GM12878 (cell line): ENCODE measurements around the gene DMD. TPM values are rescaled to one million over a fixed set of nuclear protein-coding genes. Genes with fewer than 3 reads are reported as not detected.

ENCODE experiments used
- ATAC-seq: fragments of 200-7000 bp; cut with Tn5 transposase; 3 replicates; pipeline ENCODE4 v1.9.1; 2020; ENCODE audit warnings: mild to moderate bottlenecking, moderate library complexity
- BruUV-seq: library from RNA; stranded (reverse); fragments of 400-500 nt; replicated peaks from 2 replicates; lab custom pipeline; 2021; lab: Mats Ljungman, UMichigan
- CTCF ChIA-PET: fragments of 300-600 bp; sonication (Branson Sonifier 250); formaldehyde crosslinking; extraction: SDS; loops from one replicate; lab custom pipeline; 2021; ENCODE audit warnings: inconsistent platforms; lab: Yijun Ruan, JAX
- POLR2A ChIA-PET: fragments of 350-600 bp; formaldehyde crosslinking; extraction: SDS; loops from one replicate; lab custom pipeline; 2021; ENCODE audit warnings: inconsistent platforms; lab: Charles Lee
- RAD21 ChIA-PET: fragments of 300-600 bp; sonication (Branson Sonifier 250); formaldehyde crosslinking; loops from one replicate; lab custom pipeline; 2023; ENCODE audit warnings: antibody characterized with exemption; ENCODE audit not compliant: unreplicated experiment; lab: Charles Lee
- SMC1A ChIA-PET: fragments of 300-600 bp; sonication (Branson Sonifier 250); formaldehyde crosslinking; loops from one replicate; lab custom pipeline; 2023; ENCODE audit not compliant: unreplicated experiment, uncharacterized antibody; lab: Charles Lee
- DNase-seq: peaks from one replicate; pipeline ENCODE4 v3.0.0-alpha.2; 2011; ENCODE audit warnings: low read depth, low spot score
- FAIRE-seq: peaks from 3 replicates; lab custom pipeline; 2011; peaks lifted over from hg19 to GRCh38; lab: Jason Lieb, UNC
- H2AFZ ChIP-seq: 2 replicates; pipeline ENCODE4 v1.6.0; 2011; ENCODE audit warnings: low read depth, low read length, control low read depth; ENCODE audit not compliant: control insufficient read depth
- H3K27ac ChIP-seq: 2 replicates; pipeline ENCODE4 v1.5.1; 2011; ENCODE audit warnings: control low read depth; ENCODE audit not compliant: control insufficient read depth, insufficient read depth
- H3K27me3 ChIP-seq, 2 experiments: replicated peaks in 1 of 2; 2 replicates each; pipeline versions ENCODE4 v1.6.0 to v1.6.1; 2011; ENCODE audit warnings: low read length in 1 of 2; ENCODE audit not compliant: control insufficient read depth in 2 of 2, insufficient read depth in 2 of 2
- H3K36me3 ChIP-seq, 2 experiments: 2 replicates each; pipeline ENCODE4 v1.5.1; 2011; ENCODE audit warnings: low read length in 1 of 2; ENCODE audit not compliant: control insufficient read depth in 2 of 2, insufficient read depth in 2 of 2
- H3K4me1 ChIP-seq: 2 replicates; pipeline ENCODE4 v1.6.1; 2011; ENCODE audit warnings: mild to moderate bottlenecking, low read length, moderate library complexity, mixed read lengths; ENCODE audit not compliant: control insufficient read depth, insufficient read depth
- H3K4me2 ChIP-seq: 2 replicates; pipeline ENCODE4 v1.6.0; 2011; ENCODE audit warnings: control low read depth; ENCODE audit not compliant: control insufficient read depth, insufficient read depth
- H3K4me3 ChIP-seq: fragments of 200-600 bp; sonication (generic); 2 replicates; pipeline ENCODE4 v1.5.1; 2016
- H3K79me2 ChIP-seq: 2 replicates; pipeline ENCODE4 v1.6.0; 2011; ENCODE audit warnings: low read length; ENCODE audit not compliant: control insufficient read depth, insufficient read depth
- H3K9ac ChIP-seq: 2 replicates; pipeline ENCODE4 v1.8.0; 2011; ENCODE audit warnings: low read length, control low read depth, mixed read lengths; ENCODE audit not compliant: control insufficient read depth, insufficient read depth
- H3K9me3 ChIP-seq: replicated peaks from 3 replicates; pipeline ENCODE4 v1.5.1; 2011; ENCODE audit warnings: mild to moderate bottlenecking, low read length; ENCODE audit not compliant: control insufficient read depth, insufficient read depth
- H4K20me1 ChIP-seq: 2 replicates; pipeline ENCODE4 v1.6.0; 2011; ENCODE audit not compliant: control insufficient read depth, insufficient read depth
- BHLHE40 ChIP-seq, 2 experiments: fragments of 450-650 bp in 1 of 2; IDR thresholded peaks; 2 replicates each; pipeline ENCODE4 v1.6.1; 2011 to 2017; ENCODE audit warnings: low read depth in 2 of 2, borderline replicate concordance in 1 of 2, improper control_type of control experiment in 1 of 2, low read length in 1 of 2, mild to moderate bottlenecking in 1 of 2
- CBFB ChIP-seq: IDR thresholded peaks from 2 replicates; pipeline ENCODE4 v1.6.1; 2016; ENCODE audit warnings: antibody characterized with exemption, low read depth
- CHD2 ChIP-seq: IDR thresholded peaks from 2 replicates; pipeline ENCODE4 v1.6.1; 2011; ENCODE audit warnings: low read depth, low read length, improper control_type of control experiment, borderline replicate concordance
- EP300 ChIP-seq, 2 experiments: fragments of 150-350 bp in 1 of 2; IDR thresholded peaks; 2 replicates each; pipeline ENCODE4 v1.6.1; 2011 to 2012; ENCODE audit warnings: low read depth in 2 of 2, low read length in 2 of 2, borderline replicate concordance in 1 of 2, improper control_type of control experiment in 1 of 2, inconsistent platforms in 1 of 2; ENCODE audit not compliant: control insufficient read depth in 1 of 2
- NR2C1 ChIP-seq: fragments of 450-650 bp; IDR thresholded peaks from 2 replicates; pipeline ENCODE4 v1.6.1; 2017; ENCODE audit warnings: antibody characterized with exemption, mild to moderate bottlenecking, moderate library complexity
- POU2F2 ChIP-seq: IDR thresholded peaks from 3 replicates; pipeline ENCODE4 v1.6.1; 2011; ENCODE audit warnings: low read depth, mild to moderate bottlenecking, low read length, borderline replicate concordance
- ZNF24 ChIP-seq: fragments of 450-650 bp; IDR thresholded peaks from 2 replicates; pipeline ENCODE4 v1.6.1; 2017; ENCODE audit warnings: antibody characterized with exemption, mild to moderate bottlenecking
- WGBS: methylation state at CpG from one replicate; pipeline ENCODE4 v1.1.6; 2016; ENCODE audit warnings: low lambda C conversion rate; ENCODE audit not compliant: insufficient replicate concordance, insufficient coverage; ENCODE audit errors: missing lambda C conversion rate; 5-methylcytosine and 5-hydroxymethylcytosine counted together
- in situ Hi-C: fragments of 300-500 bp; cut with MboI; formaldehyde crosslinking; loops from 9 replicates; pipeline ENCODE4 v1.14.3; 2018; ENCODE audit warnings: mixed read lengths
- intact Hi-C: fragments of 100-400 bp; cut with micrococcal nuclease; formaldehyde crosslinking; loops from one replicate; pipeline ENCODE4 v1.14.2; 2022; ENCODE audit not compliant: unreplicated experiment
- polyA plus RNA-seq, 11 experiments: library from polyadenylated mRNA; depleted of rRNA in 4 of 11; unstranded in 6 of 11; stranded (reverse) in 5 of 11; fragments of >200 nt; fragmentation: Nextera tagmentation in 4 of 11; fragmentation: Illumina TruSeq in 1 of 11; extraction: Ambion mirVana in 4 of 11; extraction: Trizol in 1 of 11; gene quantifications; 1 replicate in 1 of 11; 2 replicates in 10 of 11; pipeline versions ENCODE4 v1.2.1 to v1.2.3, GENCODE V29; 2011 to 2016; ENCODE audit warnings: inconsistent platforms in 2 of 11, missing spikeins in 2 of 11, low read depth in 1 of 11
- total RNA-seq, 4 experiments: library from RNA; depleted of rRNA in 3 of 4; stranded (reverse); fragments of >200 nt in 3 of 4; fragmentation: Illumina TruSeq in 1 of 4; extraction: Trizol in 1 of 4; gene quantifications; 2 replicates each; pipeline versions ENCODE4 v1.2.1 to v1.2.3, GENCODE V29; 2013 to 2021
- TF ChIP-seq, protein P1 (sequence below): IDR thresholded peaks from 2 replicates; pipeline ENCODE4 v1.6.1; 2011; ENCODE audit warnings: borderline replicate concordance, low read depth, mild to moderate bottlenecking, moderate library complexity, low read length; ENCODE audit not compliant: insufficient read depth, poor library complexity, severe bottlenecking
- TF ChIP-seq, protein P2 (sequence below): fragments of 450-650 bp; IDR thresholded peaks from 2 replicates; pipeline ENCODE4 v1.6.1; 2018; ENCODE audit warnings: borderline replicate concordance, mild to moderate bottlenecking; ENCODE audit not compliant: partially characterized antibody
- TF ChIP-seq, protein P3 (sequence below): fragments of 450-650 bp; IDR thresholded peaks from 2 replicates; pipeline ENCODE4 v1.6.1; 2017; ENCODE audit warnings: low read depth, mild to moderate bottlenecking, moderate library complexity
- TF ChIP-seq, protein P4 (sequence below): fragments of 450-650 bp; IDR thresholded peaks from 2 replicates; pipeline ENCODE4 v1.6.1; 2018; ENCODE audit warnings: mild to moderate bottlenecking, low read depth, moderate library complexity; ENCODE audit not compliant: partially characterized antibody

The DMD gene
- total and polyA plus RNA-seq, 10 of the 15 experiments (the other 5 are each of a cell fraction or from before 2014, with no cell fraction given), result 1.4 to 24.3 (median 4.3) TPM

DNA sequence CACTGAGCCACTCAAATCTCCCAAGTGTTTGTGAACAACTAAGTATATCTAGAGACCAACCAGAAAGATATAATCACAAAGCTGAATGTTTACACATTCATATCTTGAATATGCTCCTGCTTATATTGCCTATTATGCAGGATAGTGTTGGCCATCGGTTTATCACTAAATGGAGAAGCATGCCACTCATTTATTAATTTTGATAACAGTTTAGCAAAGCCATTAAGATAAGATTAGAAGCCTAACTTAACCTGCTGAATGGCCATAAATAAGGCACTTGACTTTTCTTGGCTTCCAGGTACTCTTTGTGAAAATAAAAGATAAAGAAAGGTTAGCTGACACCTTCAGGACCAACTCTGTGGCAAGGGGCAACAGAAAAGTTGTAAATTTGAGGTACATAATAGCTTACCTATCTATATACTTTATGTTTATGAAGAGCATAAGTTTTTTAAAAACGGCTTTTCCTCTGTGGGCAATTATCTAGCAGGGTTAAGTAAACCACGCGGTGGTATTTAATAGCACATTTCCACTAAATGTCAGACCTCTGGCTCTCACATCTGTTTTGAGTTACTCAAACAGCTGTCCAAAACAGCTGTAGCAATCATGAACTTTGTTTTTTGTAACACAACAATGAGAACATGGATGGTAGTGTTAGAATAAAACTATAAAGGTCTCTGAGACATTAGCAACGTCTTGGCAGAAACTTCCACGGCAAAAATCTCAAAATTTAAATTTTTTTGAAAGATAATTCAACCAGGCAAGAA, 2080.7 kb downstream of the DMD start (continued):
- TF ChIP-seq, protein P1, sequence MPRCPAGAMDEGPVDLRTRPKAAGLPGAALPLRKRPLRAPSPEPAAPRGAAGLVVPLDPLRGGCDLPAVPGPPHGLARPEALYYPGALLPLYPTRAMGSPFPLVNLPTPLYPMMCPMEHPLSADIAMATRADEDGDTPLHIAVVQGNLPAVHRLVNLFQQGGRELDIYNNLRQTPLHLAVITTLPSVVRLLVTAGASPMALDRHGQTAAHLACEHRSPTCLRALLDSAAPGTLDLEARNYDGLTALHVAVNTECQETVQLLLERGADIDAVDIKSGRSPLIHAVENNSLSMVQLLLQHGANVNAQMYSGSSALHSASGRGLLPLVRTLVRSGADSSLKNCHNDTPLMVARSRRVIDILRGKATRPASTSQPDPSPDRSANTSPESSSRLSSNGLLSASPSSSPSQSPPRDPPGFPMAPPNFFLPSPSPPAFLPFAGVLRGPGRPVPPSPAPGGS, result no peak
- TF ChIP-seq, protein P2, sequence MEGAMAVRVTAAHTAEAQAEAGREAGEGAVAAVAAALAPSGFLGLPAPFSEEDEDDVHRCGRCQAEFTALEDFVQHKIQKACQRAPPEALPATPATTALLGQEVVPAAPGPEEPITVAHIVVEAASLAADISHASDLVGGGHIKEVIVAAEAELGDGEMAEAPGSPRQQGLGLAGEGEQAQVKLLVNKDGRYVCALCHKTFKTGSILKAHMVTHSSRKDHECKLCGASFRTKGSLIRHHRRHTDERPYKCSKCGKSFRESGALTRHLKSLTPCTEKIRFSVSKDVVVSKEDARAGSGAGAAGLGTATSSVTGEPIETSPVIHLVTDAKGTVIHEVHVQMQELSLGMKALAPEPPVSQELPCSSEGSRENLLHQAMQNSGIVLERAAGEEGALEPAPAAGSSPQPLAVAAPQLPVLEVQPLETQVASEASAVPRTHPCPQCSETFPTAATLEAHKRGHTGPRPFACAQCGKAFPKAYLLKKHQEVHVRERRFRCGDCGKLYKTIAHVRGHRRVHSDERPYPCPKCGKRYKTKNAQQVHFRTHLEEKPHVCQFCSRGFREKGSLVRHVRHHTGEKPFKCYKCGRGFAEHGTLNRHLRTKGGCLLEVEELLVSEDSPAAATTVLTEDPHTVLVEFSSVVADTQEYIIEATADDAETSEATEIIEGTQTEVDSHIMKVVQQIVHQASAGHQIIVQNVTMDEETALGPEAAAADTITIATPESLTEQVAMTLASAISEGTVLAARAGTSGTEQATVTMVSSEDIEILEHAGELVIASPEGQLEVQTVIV, result no peak
- TF ChIP-seq ZNF24, result no peak
- TF ChIP-seq, all 136 proteins: peak for 0

DNA sequence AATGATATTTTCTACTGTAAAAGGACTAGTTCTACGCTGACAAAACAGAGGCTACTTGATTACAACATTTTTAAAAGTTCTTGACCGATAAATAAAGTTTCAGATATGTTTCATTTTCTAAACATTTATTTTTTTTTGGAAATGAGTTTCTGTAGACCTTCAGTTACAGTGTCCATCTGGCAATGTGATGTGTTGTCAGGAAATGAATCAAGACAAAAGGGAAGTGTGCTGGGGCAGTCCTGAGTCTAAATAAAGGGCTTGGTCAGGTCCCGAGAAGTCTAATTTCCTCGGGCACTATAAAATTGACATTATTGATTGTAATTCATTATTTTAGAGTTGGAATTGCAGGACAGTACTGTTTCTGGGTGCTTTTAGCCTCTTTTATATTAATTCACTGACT, 2082.5 kb downstream of the DMD start:
- Histone ChIP-seq H3K27me3 (no peaks in the 10 kb centered on the region), H4K20me1 (no peaks in the 10 kb centered on the region), H3K27ac (no peak overlapping the region), H3K4me1 (no peaks in the 10 kb centered on the region), H3K4me3 (no peak overlapping the region), H3K36me3 (no peaks in the 10 kb centered on the region; a peak in 1 of 4 replicates), H3K9me3 (no peaks in the 10 kb centered on the region; the same call in 2 of the 3 replicates), H3K9ac (no peak overlapping the region), H3K79me2 (no peaks in the 10 kb centered on the region), H3K4me2 (no peak overlapping the region), H2AFZ (no peak overlapping the region)
- no peak for FAIRE-seq
- BruUV-seq, result no TSS peak
- no peak for DNase-seq
- 38% methylated on average over 4 of the region's 4 CpGs for WGBS
- no peak for ATAC-seq
- ChIA-PET SMC1A (interaction anchor here (0.9 to 1.4 kb wide), 2 partner anchors 16 to 29 kb away, joined by 3 to 5 read pairs; no protein-coding TSS in a partner anchor), POLR2A (no interaction called here), CTCF (no interaction called here), RAD21 (no interaction called here)
- intact Hi-C loops (no loop called here), in situ Hi-C loops (no loop called here)
- TF ChIP-seq NR2C1, result no peak
- no peak for TF ChIP-seq EP300 (IDR thresholded peaks at IDR 0.05; ENCODE audit: borderline replicate concordance in 1 of 2, control insufficient read depth in 1 of 2, low read depth in 2 of 2, low read length in 2 of 2)
- no peak for TF ChIP-seq CBFB
- TF ChIP-seq, protein P3, sequence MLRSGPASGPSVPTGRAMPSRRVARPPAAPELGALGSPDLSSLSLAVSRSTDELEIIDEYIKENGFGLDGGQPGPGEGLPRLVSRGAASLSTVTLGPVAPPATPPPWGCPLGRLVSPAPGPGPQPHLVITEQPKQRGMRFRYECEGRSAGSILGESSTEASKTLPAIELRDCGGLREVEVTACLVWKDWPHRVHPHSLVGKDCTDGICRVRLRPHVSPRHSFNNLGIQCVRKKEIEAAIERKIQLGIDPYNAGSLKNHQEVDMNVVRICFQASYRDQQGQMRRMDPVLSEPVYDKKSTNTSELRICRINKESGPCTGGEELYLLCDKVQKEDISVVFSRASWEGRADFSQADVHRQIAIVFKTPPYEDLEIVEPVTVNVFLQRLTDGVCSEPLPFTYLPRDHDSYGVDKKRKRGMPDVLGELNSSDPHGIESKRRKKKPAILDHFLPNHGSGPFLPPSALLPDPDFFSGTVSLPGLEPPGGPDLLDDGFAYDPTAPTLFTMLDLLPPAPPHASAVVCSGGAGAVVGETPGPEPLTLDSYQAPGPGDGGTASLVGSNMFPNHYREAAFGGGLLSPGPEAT, result no peak
- no peak for TF ChIP-seq CHD2
- TF ChIP-seq BHLHE40 (IDR thresholded peaks at IDR 0.05; ENCODE audit: borderline replicate concordance in 1 of 2, low read depth in 2 of 2, low read length in 1 of 2), result no peak
- TF ChIP-seq, protein P4, sequence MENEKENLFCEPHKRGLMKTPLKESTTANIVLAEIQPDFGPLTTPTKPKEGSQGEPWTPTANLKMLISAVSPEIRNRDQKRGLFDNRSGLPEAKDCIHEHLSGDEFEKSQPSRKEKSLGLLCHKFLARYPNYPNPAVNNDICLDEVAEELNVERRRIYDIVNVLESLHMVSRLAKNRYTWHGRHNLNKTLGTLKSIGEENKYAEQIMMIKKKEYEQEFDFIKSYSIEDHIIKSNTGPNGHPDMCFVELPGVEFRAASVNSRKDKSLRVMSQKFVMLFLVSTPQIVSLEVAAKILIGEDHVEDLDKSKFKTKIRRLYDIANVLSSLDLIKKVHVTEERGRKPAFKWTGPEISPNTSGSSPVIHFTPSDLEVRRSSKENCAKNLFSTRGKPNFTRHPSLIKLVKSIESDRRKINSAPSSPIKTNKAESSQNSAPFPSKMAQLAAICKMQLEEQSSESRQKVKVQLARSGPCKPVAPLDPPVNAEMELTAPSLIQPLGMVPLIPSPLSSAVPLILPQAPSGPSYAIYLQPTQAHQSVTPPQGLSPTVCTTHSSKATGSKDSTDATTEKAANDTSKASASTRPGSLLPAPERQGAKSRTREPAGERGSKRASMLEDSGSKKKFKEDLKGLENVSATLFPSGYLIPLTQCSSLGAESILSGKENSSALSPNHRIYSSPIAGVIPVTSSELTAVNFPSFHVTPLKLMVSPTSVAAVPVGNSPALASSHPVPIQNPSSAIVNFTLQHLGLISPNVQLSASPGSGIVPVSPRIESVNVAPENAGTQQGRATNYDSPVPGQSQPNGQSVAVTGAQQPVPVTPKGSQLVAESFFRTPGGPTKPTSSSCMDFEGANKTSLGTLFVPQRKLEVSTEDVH, result no peak
- no peak for TF ChIP-seq POU2F2
